Endothelial cell of umbilical vein (primary cell): ENCODE data around the gene MYO9A.

Experiments
- CTCF ChIP-seq, 2 donors: IDR thresholded peaks; 1 replicate in 1 of 2; 2 replicates in 1 of 2; pipeline ENCODE4 v1.5.1; 2011; ENCODE audit warnings: low read length in 2 of 2, mild to moderate bottlenecking in 2 of 2, moderate library complexity in 2 of 2, control low read depth in 1 of 2, inconsistent platforms in 1 of 2, low read depth in 1 of 2; ENCODE audit not compliant: insufficient read depth in 1 of 2; ENCODE audit errors: extremely low read depth in 1 of 2
- EZH2 ChIP-seq: IDR thresholded peaks from 2 replicates; pipeline ENCODE4 v1.6.1; 2012; ENCODE audit warnings: borderline replicate concordance, low read depth, mild to moderate bottlenecking, moderate library complexity, low read length, inconsistent platforms; ENCODE audit not compliant: severe bottlenecking
- FOS ChIP-seq: IDR thresholded peaks from 2 replicates; pipeline ENCODE4 v1.6.1; 2011; ENCODE audit warnings: mild to moderate bottlenecking, low read length, moderate library complexity, borderline replicate concordance; ENCODE audit not compliant: insufficient read depth
- GATA2 ChIP-seq: IDR thresholded peaks from 2 replicates; pipeline ENCODE4 v1.7.0; 2011; ENCODE audit warnings: low read depth, mild to moderate bottlenecking, moderate library complexity, mixed read lengths, low read length; ENCODE audit not compliant: insufficient read length, insufficient read depth
- JUN ChIP-seq: IDR thresholded peaks from 2 replicates; pipeline ENCODE4 v1.6.1; 2011; ENCODE audit warnings: borderline replicate concordance, low read depth; ENCODE audit not compliant: insufficient read length, insufficient read depth
- MAX ChIP-seq: IDR thresholded peaks from 2 replicates; pipeline ENCODE4 v1.6.1; 2011; ENCODE audit not compliant: insufficient read depth, insufficient read length
- MYC ChIP-seq: IDR thresholded peaks from one replicate; pipeline ENCODE4 v1.6.1; 2011; ENCODE audit warnings: mild to moderate bottlenecking, low read depth, low read length
- POLR2A ChIP-seq: IDR thresholded peaks from 2 replicates; pipeline ENCODE4 v1.6.1; 2012; ENCODE audit warnings: low read depth, mild to moderate bottlenecking, control low read depth, low read length
- POLR2AphosphoS5 ChIP-seq: IDR thresholded peaks from 2 replicates; pipeline ENCODE4 v1.6.1; 2012; ENCODE audit warnings: low read depth, mild to moderate bottlenecking, control low read depth, low read length, moderate library complexity; ENCODE audit not compliant: insufficient read depth

- no peak for TF ChIP-seq JUN
- TF ChIP-seq CTCF (IDR thresholded peaks at IDR 0.05; ENCODE audit: extremely low read depth in 1 of 2, insufficient read depth in 1 of 2, low read depth in 1 of 2, low read length in 2 of 2) = no peak
- TF ChIP-seq EZH2 = no peak
- no peak for TF ChIP-seq MAX
- TF ChIP-seq POLR2A = no peak
- no peak for TF ChIP-seq POLR2AphosphoS5
- TF ChIP-seq MYC = no peak
- TF ChIP-seq FOS = no peak
- TF ChIP-seq GATA2 = no peak
These were observed 118.1 kb downstream of the MYO9A start for GRCh38 chr15:71999807-72000206.
